ENCODE data around the gene TRERF1.

DNA sequence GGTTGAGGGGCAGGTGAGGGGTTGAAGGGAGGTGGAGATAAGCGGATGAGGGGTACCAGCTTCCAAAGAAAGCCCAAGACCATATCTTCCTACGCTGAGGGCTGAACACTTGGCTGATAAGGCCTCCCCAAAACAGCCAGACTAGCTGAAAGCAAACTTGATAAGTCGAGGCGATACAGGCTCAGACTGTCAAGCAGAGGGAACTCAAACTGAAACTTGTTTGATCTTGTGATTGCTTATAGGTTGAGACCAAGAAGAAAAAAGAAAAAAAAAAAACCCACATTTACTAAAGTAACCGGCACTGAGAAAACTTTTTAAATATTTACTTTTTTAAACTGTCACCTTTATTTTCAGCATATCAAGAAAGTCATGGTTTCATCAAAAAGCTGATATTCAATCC is 73.6 kb downstream of the TRERF1 start:
- TF ChIP-seq CTCF (IDR thresholded peaks at IDR 0.05) (no peak), POLR2A (IDR thresholded peaks at IDR 0.05) (no peak)

Data from testis (tissue), 2 donors.